AG08396 (cell line): ENCODE results near the gene POLR2F.
"Not testable (repeated sequence)": the region's sequence is repeated elsewhere in the genome, so short reads cannot be mapped to it uniquely, and the experiment has no call there.

Experiments
- DNase-seq: peaks from one replicate; pipeline ENCODE4 v3.0.0; 2012; ENCODE audit warnings: low spot score, mixed read lengths

The POLR2F gene

GRCh38 chr22:37953062-37953436, 450 bp upstream of the POLR2F start:
- no peak for DNase-seq

- DNase-seq = no peak
Observed at GRCh38 chr22:37954686-37955085, 1.2 kb downstream of the POLR2F start.

- DNase-seq = not testable (repeated sequence)
Observed at GRCh38 chr22:37955825-37956397, 2.4 kb downstream of the POLR2F start.

DNA sequence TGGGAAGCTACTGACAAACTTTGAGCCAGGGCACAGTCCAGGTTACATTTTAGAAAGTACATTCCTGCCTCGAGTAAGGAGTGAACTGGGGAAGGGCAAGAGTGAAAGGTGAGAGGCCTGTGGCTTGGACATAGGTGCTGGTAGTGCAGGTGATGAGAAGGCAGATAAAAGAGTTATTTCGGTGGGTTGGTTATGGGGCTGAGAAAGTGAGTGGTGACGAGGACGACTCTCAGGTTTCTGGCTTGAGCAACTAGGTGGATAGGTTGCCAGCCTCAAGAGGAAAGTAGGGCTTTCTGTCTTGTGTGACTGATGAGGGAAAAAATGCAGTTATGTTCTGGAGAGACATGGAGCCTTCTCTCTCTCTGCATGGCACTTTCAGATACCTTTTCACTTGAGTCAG, 3.7 kb downstream of the POLR2F start:
- DNase-seq = no peak

DNA sequence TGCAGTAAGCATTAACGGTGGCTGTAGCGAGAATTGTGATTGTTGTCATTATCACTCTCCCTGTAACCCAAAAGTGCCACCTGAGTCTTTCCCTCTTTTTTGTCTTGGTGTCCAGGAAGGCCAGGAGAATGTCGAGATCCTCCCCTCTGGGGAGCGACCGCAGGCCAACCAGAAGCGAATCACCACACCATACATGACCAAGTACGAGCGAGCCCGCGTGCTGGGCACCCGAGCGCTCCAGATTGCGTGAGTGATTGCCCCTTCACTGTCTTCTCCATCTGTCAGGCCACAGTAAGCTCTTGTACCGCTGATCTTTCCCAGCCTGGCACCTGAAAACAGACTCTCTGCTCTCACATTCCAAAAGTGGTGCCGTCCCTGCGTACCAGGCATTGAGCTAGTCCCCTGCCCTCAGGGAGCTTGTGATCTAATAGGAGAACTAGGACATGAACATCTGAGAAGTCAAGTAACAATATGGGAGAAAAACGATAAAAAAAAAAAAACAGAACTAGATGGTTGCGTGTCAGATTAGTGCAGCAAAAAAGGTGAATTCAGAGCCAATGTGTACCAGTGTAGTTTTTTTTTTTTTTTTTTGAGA, 5.8 kb downstream of the POLR2F start:
- DNase-seq = no peak

DNA sequence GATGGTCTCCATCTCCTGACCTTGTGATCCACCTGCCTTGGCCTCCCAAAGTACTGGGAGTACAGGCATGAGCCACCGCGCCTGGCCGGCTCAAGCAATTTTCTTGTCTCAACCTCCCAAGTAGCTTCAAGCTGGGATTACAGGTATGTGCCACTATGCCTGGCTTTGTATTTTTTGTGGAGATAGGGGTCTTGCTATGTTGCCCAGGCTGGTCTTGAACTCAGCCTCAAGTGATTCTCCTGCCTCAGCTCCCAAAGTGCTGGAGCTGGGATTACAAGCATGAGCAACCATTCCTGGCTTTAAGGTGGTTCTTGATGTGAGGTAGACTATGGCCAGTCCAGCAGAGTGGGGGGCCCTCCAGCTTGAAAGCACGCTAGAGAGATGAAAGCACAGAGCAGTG, 7.6 kb downstream of the POLR2F start:
- no peak for DNase-seq

GRCh38 chr22:37965940-37966664, 12.6 kb downstream of the POLR2F start:
- no peak for DNase-seq

DNA sequence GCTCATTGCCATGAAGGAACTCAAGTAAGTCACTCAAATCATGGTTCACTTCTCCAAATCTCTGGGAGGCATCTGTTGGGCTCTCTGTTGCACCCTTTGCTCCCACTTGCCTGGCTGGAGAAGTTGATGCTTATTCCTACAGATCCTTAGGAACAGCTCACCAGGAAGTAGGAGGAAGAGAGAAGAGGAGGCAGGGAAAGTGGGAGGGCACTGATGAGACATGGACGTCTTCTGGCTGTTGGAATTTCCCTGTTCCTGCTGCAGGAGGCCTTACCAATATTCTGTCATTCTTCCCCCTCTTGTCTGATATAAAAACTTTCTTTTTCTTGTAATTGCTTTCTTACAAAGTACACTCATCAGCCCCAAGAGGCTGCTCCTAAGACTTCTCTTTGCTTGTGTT, 13.6 kb downstream of the POLR2F start:
- DNase-seq = no peak

- DNase-seq = no peak
Observed at GRCh38 chr22:37967637-37968451, 14.3 kb downstream of the POLR2F start.

- DNase-seq = no peak
Observed at GRCh38 chr22:37968452-37969251, 15.2 kb downstream of the POLR2F start.

DNA sequence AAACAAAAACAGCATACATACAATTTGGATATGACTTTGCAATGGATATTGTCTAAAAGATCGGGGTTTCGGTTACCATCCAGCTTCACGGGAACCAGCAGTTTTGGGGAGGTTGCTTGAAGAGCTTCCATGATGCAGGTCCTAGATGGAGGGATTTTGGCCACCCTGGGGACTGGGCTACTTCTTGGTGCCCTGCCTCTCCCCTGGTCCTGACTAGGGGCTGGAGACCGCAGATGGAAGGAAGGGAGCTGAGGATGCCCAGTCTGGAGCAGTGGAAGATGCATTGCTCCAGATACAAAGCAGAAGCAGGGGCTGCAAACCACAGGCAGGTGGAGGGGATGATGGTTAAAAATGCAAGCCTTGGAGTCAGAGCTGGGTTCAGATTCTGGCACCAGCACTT, 17.4 kb downstream of the POLR2F start:
- DNase-seq = no peak

GRCh38 chr22:37971475-37972434, 18.3 kb downstream of the POLR2F start:
- no peak for DNase-seq

- DNase-seq = no peak
Observed at GRCh38 chr22:37972527-37972926, 19.0 kb downstream of the POLR2F start.

DNA sequence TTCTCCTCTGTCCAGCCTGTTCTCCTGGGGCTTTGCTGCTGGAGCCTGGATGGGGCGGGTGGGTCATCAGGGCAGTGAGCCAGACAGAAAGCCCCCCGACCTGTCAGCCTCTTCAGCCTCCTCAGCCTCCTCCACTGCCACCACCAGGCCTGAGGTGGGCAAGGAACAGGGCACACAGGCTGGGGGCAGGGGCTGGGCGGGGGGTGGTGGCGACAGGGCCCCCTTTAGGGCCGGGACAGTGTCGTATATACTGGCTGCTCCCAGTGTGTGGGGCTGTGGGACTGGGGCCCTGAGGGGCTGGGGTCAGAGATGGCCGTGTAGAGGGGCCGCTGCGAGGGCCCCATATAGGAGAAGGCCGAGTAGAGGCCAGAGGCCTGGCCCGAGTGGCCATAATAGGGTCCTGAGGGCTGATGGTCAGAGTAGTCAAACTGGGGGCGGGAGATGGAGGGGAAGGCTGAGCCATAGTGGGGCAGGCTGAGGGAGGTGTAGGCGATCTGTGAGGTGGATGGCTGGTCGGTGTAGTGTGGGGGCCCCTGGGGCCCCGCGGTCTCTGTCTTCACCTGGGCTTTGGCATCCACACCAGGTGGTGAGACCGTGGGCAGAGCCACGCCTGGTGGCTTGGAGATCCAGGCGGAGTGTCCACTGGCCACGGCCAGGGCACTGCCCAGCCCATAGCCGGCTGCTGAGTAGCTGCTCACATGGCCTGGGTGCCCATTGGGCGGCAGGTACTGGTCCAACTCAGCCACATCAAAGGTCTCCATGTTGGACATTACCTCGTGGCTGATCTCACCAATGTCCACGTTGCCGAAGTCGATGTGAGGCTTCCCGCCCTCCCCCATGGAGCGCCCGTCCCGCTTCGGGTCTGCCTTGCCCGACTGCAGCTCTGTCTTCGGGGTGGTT, 20.0 kb downstream of the POLR2F start:
- DNase-seq = no peak

DNA sequence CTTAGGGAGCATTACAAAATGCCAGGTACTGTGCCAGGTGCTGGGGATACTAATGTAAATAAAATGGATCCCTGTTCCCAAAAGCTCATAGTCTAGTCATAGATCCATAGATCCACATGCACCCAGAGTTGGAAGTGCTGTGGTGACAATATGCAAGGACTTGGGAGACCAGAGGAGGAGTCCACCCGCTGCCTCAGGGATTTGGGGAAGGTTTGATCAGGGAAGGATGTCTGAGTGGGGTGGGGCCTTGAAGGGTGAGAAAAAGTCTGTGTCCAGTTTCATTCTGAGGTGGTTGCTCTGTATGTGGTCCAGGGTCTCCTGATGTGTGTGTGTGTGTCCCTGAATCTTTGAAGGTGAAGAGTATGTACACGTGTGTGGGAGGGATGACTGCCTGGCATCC, 21.7 kb downstream of the POLR2F start:
- no peak for DNase-seq

DNA sequence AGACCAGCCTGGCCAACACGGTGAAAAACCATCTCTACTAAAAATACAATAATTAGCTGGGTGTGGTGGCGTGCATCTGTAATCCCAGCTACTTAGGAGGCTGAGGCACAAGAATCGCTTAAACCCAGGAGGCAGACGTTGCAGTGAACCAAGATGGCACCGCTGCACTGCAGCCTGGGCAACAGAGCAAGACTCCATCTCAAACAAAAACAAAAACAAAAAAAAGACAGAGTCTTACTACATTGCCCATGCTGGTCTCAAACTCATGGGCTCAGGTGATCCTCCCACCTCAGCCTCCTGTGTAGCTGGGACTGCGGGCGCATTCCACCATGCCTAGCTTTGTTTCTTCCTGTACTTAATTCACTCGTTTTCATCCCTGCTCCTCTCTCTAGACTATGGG, 22.5 kb downstream of the POLR2F start:
- not testable (repeated sequence) for DNase-seq

DNA sequence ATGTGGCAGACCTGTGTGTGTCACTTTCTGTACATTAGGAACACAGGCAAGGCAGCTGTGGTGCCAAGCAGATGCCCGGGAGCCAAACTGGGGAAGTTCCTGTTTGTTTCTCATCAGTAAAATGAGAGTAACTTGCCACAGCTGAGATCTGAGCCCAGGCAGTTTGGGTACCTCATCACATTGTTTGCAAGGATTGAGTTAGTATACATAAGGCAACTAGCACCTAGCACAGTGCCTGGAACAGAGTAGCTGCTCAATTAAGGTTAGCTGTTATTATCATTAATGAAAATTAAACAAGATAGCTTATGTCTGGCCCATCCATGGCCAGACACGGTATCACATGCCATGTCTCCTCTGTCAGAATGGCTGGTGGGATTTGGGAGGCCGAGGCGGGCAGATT, 23.0 kb downstream of the POLR2F start:
- DNase-seq = no peak

- DNase-seq = no peak
Observed at GRCh38 chr22:37979782-37980181, 26.3 kb downstream of the POLR2F start.

GRCh38 chr22:37981282-37982011, 27.9 kb downstream of the POLR2F start:
- DNase-seq = no peak
